VCaP (cell line): ENCODE measurements around the gene APBA2.

ENCODE experiments used
- H3K27ac ChIP-seq: fragments of 450-650 bp; 2 replicates; pipeline ENCODE4 v1.5.1; 2017
- CTCF ChIP-seq: fragments of 450-650 bp; conservative IDR thresholded peaks from 2 replicates; pipeline ENCODE4 v1.5.1; 2017; ENCODE audit warnings: mild to moderate bottlenecking, moderate library complexity

APBA2 gene

GRCh38 chr15:29140475-29141307 lies 254.9 kb downstream of the APBA2 start:
- peak overlapping the region; percentile 79 for H3K27ac ChIP-seq
- no peak for TF ChIP-seq CTCF

- peak overlapping the region; percentile 79 for H3K27ac ChIP-seq
- no peak for TF ChIP-seq CTCF
These were observed 255.7 kb downstream of the APBA2 start for GRCh38 chr15:29141308-29142128.

- no peak for TF ChIP-seq CTCF
- H3K27ac ChIP-seq = peak overlapping the region; percentile 79
These were observed 256.5 kb downstream of the APBA2 start for GRCh38 chr15:29142129-29142747.

- TF ChIP-seq CTCF = no peak
- H3K27ac ChIP-seq = no peak overlapping the region
These were observed 257.5 kb downstream of the APBA2 start for GRCh38 chr15:29143293-29143692.

- TF ChIP-seq CTCF = no peak
- no peak overlapping the region for H3K27ac ChIP-seq
These were observed 258.3 kb downstream of the APBA2 start for GRCh38 chr15:29143909-29144635.

- no peak overlapping the region for H3K27ac ChIP-seq
- no peak for TF ChIP-seq CTCF
These were observed 263.9 kb downstream of the APBA2 start for GRCh38 chr15:29149738-29150075.
